Measurements from ENCODE around the gene TMCC2. TPM values are rescaled to one million over a fixed set of nuclear protein-coding genes. Genes with fewer than 3 reads are reported as not detected.

The TMCC2 gene
- total RNA-seq, 1 experiment from 2014 or later: 2.7 TPM

DNA sequence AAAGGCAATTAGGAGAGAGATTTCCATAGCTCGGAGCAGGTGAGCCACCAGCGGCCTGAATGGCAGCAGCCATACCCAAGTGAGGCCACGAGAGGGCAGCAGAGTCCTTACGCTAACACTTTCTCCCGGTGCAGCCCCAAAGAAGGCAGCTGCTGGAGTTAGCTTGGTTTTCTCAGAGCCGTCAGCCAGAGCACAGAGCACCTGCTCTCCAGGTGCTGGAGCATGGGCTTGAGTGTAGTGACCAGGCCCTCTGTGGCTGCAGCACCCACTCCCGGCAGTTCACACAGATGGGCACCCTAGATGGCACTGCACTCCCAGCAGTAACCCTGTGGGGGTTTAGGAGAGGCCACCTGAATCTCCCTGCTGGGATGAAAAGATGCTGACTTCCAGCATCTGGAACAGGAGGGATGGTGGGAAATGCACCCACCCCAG lies 45.8 kb downstream of the TMCC2 start:
- BruUV-seq (replicated peaks): no TSS peak
- Histone ChIP-seq H3K36me3 (ENCODE audit: control insufficient read depth in 1 of 2, insufficient read depth in 2 of 2, low read length in 2 of 2) (no peaks in the 10 kb centered on the region), H3K4me1 (ENCODE audit: control insufficient read depth in 1 of 2, insufficient read depth in 2 of 2, low read length in 2 of 2) (peaks cover 17 to 34% of the 10 kb centered on the region in 2 experiments), H3K9ac (ENCODE audit: low read length) (no peak overlapping the region), H3K9me2 (ENCODE audit: insufficient read depth) (no peaks in the 10 kb centered on the region), H3K79me2 (ENCODE audit: insufficient read depth, low read length) (no peaks in the 10 kb centered on the region), H2AFZ (ENCODE audit: low read depth, low read length, poor library complexity, severe bottlenecking) (no peak overlapping the region), H3K9me3 (ENCODE audit: control insufficient read depth in 1 of 2, insufficient read depth in 1 of 2, low read depth in 1 of 2, low read length in 2 of 2) (no peaks in the 10 kb centered on the region), H3K4me2 (ENCODE audit: low read length) (peak overlapping the region; percentile 19; the same call in 1 of the 2 replicates), H3K27me3 (ENCODE audit: insufficient read depth, low read length) (no peaks in the 10 kb centered on the region), H3K27ac (ENCODE audit: low read depth, low read length) (no peak overlapping the region), H3K4me3 (replicated peaks in 1 of 2; ENCODE audit: low read depth in 1 of 2, low read length in 2 of 2) (no peak overlapping the region), H4K20me1 (ENCODE audit: insufficient read depth) (no peaks in the 10 kb centered on the region)
- RAD21 ChIA-PET (ENCODE audit: low non-redundant PET in 1 of 2, low total read pairs in 2 of 2, uncharacterized antibody in 2 of 2, unreplicated experiment in 2 of 2): interaction anchor here (0.8 to 3.3 kb wide), 14 partner anchors 21 to 123 kb away, joined by 3 to 60 read pairs (median 6); partner anchors contain the start of gene NUAK2 (in 2 of the 2)
- intact Hi-C loops (cut with micrococcal nuclease): loop anchor here (1.0 to 10.0 kb wide), 4 partner anchors 48 to 361 kb away; partner anchors contain the start of genes ELK4 and NUAK2
- ATAC-seq: peak; percentile 79
- TF ChIP-seq YY1 (IDR thresholded peaks at IDR 0.05; ENCODE audit: extremely low read depth, insufficient replicate concordance, low read depth, low read length) (peak; percentile 11), RAD21 (IDR thresholded peaks at IDR 0.05; ENCODE audit: low read depth) (peak; percentile 100), REST (IDR thresholded peaks at IDR 0.05; ENCODE audit: low read depth) (no peak), POLR2A (IDR thresholded peaks at IDR 0.05; ENCODE audit: borderline replicate concordance, extremely low read depth, insufficient read depth, insufficient read length) (no peak), FOSL1 (IDR thresholded peaks at IDR 0.05; ENCODE audit: low read depth) (no peak), SP1 (IDR thresholded peaks at IDR 0.05; ENCODE audit: low read depth) (no peak), CTCF (IDR thresholded peaks at IDR 0.05 in 2 of 3, conservative IDR thresholded peaks at IDR 0.05 in 1 of 3; ENCODE audit: borderline replicate concordance in 1 of 3, insufficient read depth in 1 of 3, low read depth in 2 of 3, low read length in 2 of 3) (peak; percentile 97 to 99 (median 98))
- DNase-seq (ENCODE audit: low read depth, low spot score): peak; percentile 48
- CTCF ChIA-PET: interaction anchor here (0.6 to 9.3 kb wide), 29 partner anchors 9 to 358 kb away, joined by 3 to 397 read pairs (median 6); partner anchors contain the start of genes ELK4, NUAK2 and TMCC2
- POLR2A ChIA-PET: interaction anchor here (0.7 to 3.1 kb wide), 4 partner anchors 11 to 52 kb away, joined by 3 to 16 read pairs (median 3); partner anchors contain the start of gene TMCC2
